Stimulated activated CD4-positive, alpha-beta T cell treated with anti-CD3 and anti-CD28 coated beads, TNF-alpha, amount 100 ng/mL, for 1 hour (primary cell): ENCODE measurements around the gene JHY.

ENCODE experiments used
- DNase-seq, 3 donors: peaks; one replicate each; pipeline ENCODE4 v3.0.0-alpha.2; 2020; ENCODE audit warnings: low read depth in 3 of 3, low spot score in 1 of 3

The JHY gene

DNA sequence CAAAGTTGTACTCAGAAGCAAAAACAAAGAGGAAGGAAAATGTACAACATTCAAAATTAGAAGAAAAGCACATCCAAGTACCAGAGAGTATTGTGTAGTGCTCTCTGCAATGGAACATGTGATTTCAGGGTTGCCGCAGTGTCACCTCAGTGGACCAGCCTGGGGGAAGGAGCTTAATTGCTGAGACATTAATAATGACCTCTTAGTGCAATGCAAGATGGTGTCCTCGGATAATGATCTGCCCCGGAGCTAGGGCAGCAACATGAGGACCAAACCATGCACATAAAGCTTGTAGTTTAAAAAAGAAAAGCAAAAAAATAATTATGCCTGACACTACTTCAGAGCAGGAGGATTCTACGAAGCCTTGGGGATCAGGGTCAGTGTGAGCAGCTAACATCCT, 11.3 kb upstream of the JHY start:
- no peak for DNase-seq

DNA sequence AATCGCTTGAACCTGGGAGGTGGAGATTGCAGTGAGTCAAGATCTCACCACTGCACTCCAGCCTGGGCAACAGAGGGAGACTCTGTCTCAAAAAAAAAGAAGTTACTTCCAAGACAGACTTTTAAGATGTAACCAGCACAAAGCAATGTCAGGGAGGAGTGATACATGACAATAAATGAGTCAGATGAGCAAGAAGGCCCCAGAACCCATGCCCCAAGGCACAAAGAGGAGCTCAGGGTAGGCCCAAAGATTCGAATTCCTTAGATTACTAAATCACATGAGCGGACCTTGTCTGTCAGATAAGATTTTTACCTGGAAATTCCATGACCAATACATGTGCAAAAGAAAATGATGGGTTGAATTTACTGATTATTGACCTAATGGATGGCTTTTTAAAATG, 10.5 kb upstream of the JHY start:
- no peak for DNase-seq

DNA sequence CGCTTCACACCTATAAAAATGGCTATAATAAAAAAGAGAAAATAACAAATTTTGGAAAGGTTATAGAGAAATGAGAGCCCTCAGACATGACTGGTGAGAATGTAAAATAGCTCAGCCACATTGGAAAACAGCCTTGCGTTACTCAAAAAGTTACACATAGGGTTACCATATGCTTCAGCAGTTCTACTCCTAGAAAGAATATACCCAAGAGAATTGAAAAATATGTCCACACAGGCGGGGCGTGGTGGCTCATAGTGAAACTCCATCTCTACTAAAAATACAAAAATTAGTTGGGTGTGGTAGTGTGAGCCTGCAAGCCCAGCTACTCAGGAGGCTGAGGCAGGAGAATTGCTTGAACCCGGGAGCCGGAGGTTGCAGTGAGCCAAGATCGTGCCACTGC, 7.6 kb upstream of the JHY start:
- DNase-seq, result no peak

DNA sequence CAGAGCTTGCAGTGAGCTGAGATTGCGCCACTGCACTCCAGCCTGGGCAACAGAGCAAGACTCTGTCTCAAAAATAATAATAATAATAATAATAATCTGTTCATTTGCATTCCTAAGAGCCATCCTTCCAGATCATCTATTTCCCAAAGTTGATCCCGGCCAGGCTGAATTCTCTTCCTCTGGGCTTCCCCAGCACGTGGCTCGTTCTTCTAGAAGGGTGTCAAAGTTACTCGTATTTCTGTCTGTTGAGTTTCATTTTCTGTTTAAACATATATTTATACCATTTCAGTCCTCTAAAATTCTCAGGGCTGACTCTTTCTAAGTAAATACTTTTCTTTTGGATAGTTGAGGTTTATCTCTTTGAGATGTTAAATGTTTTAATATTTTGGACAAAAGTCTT, 4.8 kb upstream of the JHY start:
- DNase-seq, result no peak

DNA sequence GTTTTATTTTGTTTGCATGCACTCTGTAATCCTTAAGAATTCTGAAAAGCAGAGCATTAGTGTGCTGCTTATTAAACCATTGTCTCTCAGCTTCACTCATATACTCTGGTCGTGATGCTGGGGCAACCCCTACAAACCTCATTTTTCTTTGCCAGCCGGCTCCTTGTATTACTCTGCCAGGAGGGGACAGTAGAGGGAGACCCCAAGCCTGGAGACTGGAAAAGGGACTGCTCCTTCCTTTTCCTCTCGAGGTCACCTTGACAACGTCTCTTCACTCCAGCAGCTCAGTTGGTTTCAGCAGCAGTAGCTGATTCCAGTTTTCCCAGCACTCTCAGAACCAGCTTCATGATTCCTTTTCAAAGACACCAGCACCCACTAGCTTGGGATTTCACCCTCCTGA, 2.8 kb upstream of the JHY start:
- DNase-seq, result no peak

DNA sequence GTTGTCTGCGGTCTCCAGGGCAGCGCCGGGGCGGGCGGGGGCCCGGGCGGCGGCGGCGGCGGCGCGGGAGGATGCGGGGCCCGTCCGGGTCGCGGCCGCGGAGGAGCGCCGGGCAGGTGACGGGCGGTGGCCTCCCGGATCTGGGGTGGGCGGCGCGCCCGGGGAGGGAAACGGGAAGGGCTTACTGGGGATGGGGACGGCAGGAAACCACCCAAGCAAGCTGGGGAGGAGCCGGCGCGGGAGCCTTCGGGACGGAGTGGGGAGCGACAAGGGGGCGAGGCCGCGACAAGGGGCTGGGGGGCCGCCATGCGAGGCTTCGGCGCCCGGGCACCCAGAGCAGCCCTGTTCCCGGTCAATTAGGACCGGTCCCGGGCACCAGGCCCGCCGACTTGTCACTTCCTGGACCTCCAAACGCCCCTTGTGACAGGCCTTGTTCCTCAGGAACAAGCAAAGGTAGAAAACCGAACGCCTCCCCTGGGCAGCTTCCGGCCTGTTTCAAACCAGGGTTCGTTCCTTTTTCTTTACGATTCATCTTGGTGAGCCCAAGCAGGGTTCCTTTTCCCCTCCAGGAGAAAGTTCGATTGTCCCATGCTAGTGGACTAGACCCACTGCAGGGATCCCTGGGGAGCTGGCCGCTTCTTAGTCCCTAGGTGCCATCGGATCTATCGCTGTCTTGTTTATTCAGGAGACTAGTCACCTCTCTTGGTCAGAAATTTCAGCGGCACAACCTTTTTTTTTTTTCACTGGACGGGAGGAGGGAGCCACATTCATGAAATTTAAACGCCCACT, 492 bp downstream of the JHY start:
- DNase-seq, result peak in 2 of 3 donors; percentile 3 to 25

DNA sequence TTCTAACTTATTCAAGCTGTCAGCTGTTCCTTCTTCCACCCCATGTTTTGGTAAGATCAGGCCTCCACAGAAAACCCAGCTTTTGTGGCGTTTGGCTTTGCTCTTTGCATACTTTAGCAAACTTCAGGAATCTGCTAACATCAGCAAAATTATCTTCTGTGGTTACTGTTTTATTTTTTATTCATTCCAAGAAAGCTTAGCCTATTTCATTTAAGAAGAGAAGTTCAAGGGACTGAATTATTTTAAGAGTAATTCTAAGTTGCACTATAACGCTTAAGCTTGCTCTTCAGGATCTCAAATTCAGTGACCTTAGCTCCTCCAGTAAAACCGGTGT, 1.1 kb downstream of the JHY start:
- DNase-seq, result no peak

DNA sequence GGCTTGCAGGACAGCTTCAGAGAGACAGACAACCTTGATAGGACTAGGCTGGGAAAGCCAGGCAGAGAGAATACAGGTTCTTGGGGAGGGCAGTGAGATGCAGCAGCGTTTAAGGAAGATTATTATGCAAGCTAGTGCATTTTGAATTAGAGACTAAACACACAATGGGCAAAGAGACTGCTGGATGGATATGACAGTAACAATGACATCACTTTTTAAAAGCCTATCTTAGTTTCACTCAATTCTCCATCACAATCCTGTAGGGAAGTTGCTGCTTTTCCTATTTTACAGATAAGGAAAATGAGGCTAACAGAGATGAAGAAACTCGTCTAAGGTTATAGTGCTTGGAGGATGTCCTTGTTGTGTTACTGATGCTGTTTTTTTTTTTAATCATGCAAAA, 5.6 kb downstream of the JHY start:
- no peak for DNase-seq

DNA sequence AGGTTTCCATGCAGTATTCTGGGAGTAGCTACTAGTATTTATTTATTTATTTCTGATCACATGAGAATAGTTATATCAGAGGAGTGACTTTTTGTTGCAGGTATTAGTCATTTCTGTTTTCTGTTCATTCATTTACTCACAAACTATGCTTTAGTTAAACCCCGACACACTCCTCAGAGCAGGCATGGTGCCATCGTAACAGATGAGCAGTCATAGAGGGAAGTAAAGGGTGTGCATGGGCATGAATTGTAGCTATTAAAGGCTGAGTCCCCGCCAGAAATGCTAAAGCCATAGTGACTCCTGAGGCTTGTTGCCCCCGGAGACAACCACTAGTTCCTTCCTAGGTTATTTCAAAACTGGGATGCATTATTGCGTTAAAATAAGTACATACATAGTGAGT, 10.6 kb downstream of the JHY start:
- DNase-seq, result no peak

DNA sequence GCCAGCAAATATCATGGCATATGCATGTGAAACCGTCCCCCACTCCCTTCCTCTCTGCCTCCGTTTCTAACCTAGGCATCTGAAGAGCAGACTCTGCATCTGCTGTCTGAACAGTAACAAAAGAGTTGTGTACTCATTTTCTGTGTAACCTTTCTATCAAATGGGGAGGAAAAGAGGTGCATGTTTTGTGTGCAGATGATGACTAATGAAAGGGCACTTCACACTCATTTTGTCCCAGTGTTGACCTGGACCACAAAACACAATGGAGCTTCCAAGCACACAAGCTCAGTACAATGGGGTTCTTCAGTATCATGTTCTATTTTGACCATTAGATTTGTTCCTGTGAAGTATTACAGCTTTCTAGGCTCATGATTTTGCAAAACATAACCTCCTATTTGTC, 13.0 kb downstream of the JHY start:
- no peak for DNase-seq

DNA sequence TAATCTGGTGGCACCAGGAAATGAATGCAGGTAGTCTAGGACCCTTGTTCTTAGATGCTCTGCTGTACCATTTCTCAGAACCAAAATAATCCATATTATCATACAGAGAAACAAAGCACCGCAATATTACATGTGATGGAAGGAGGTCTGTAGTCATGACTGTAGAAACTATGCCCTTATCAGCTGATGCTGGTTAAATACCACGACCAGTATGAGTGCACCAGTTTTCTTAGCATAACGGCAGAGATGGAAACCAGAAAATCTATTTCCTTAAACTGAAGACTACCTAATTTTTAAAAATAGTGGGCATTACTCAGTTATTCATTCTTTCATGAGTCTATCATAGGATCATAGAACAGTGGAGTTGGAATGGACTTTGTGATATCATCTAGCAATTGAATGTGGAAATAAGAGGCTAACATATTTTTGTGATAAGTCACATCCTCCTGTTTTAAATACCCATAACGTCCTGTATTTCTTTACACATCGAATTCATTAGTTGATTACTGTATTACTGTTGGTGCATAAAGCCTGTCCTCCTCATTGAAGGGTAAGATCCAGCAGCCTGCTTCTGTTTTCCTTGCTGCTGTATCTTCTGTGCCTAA, 15.1 kb downstream of the JHY start:
- DNase-seq, result no peak

DNA sequence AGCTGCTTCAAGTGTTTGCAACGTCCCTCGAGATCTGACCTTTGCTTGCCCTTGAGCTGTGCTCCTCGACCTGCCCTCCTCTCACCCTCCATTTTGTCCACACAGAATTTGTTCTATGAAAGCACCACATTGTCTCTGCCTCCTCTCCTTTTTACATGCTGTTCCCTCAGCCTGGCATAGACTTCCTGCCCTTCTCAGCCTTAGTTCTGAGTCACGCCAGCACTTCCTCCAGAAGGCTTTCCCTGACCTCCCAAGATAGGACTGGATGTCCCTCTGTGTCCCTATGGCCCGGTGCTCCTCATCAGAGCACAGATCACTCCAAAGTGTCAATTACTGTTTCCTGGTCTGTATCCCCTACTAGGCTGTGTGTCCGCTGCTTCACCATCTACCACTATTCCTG, 16.2 kb downstream of the JHY start:
- DNase-seq, result no peak

DNA sequence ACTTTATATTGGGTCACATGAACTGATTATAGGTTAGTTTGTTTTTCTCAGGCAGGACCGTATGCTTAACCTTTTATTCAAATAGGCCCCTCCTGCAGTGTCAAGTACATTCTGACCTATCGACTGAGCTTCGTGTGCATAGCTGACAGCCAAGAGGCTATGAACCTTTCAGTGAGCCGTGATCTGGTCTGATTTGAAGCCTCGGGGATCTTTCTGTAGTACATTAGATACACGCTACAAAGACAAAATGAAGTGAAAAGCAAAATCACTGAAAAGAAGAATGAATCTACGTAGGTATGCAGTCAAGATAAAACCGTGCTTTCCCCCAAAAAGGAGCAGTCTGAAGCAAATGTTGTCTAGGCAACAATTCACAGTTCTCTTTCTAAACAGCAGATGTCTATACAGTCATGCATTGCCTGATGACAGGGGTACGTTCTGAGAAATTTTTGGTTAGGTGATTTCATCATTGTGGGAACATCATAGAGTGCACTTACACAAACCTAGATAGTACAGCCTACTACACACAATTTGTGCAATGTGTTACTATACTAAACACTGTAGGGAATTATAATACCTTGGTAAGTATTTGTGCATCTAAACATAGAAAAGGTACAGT, 18.1 kb downstream of the JHY start:
- DNase-seq, result no peak

DNA sequence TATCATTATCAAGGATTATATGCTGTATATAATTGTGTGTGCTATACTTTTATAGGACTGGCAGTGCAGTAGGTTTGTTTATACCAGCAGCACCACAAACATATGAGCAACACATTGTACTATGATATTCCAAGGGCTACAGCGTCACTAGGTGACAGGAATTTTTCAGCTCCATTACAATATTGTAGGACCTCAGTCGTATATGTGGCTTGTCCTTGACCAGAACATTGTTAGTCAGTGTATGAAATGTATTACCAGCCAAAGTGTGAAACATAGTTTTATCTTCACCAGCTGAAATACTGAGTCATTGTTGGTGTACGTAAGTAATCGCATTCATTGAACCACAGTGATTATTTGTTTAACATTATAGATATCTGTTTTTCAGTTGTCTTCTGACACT, 20.4 kb downstream of the JHY start:
- DNase-seq, result no peak

DNA sequence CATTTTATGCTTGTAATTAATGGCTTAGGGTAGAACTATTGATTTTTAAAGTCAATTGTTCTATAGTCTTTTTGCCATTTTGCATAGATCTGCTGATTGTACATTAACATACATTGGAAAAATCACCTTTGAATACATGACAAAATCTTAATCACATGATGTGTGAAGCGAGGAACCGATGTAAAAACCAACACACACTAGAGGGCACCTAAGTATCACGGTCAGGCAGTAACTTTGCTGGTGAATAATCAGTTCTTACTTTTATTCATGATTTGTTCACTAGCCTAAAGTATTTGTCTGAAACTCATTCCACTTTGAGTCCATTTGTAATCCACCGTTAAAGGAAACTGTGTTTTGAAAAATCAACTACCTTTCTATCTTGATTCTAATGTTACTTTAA, 28.2 kb downstream of the JHY start:
- DNase-seq, result no peak

DNA sequence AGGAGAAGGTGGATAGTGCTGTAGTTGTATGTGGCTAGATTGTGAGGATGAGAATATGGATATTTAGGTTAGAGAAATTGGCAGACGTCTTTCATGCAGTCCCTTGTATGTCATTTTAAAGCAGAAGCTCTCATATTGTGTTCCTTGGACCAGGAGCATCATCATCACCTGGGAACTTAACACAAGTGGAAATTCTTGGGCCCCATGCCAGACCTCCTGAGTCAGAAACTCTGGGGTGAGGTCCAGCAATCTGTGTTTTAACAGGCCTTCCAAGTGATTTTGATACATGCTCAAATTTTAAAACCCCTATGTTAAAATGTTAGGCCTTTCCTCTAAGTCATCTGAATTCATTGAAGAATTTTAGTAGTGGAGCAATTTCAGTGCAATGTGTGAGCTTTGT, 34.8 kb downstream of the JHY start:
- DNase-seq, result no peak

DNA sequence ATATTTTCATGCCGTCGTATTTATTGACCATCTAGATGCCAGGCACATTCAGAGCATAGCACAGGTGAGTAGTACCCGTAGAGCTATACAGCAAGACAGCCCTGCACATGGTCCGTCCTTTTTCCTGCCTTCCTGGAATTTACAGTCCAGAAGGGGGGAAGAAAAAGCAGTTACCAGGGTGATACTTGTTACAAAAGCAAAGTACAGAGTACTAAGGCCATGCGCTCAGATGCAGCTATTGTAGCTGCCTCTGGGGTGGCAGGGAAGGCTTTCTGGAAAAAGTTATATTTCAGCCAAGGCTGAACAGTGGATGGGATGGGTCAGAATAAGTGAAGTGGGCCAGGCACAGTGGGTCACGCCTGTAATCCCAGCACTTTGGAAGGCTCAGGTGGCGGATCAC, 36.2 kb downstream of the JHY start:
- no peak for DNase-seq

DNA sequence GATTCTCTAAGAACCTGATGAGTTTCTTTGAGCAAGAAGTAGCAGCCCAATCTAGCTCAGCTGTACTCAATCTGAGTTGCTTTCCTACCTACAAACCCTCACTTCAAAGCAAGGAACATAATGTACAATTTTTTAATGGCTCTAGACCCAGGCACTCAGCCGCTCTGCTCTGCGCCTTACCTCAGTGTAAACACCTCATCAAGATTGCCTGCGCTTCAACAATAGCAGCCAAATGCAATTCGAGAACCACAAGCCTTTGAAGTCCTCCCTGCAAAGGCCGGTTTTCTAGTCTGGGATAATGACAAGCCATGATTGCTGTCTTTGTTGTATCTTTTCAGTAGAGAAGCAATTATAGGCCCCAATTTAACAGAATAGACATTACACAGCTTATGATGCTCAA, 38.0 kb downstream of the JHY start:
- DNase-seq, result no peak

DNA sequence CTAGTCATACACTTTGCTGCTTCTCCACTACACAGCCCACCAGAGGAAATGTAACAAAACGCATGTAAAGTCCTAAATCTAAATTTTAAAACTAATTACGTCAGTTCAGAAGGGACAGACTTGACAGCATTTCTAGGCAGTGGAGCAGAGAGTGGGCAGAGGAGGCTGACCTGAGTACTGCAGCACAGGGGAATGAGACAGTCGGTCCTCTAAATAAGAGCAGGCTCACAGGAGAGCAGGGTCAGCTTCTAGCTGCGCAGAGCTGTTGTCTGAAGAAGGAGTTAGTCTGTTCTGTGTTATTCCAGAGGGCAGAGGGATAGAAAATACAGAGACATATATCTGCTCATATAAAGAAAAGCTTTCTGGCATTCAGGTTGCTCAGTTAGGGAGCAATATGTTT, 40.3 kb downstream of the JHY start:
- no peak for DNase-seq

DNA sequence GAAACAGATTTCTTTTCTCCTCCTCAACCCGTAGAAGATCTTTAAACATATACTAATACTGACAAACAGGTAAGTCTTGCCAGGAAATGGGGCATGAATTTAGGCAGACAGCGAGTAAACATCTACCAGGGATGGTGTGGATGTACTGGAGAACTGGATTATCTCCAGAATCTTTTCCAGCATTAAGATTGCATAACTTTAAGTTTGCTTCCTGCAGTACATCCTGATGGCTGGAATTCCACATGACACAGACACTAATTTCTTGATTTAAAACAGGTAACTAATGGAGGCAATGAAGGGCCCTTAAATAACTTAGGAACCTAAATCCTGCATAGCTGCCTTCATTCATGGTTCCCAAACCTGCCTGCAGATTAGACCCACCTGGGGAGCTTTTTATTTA, 40.7 kb downstream of the JHY start:
- no peak for DNase-seq

DNA sequence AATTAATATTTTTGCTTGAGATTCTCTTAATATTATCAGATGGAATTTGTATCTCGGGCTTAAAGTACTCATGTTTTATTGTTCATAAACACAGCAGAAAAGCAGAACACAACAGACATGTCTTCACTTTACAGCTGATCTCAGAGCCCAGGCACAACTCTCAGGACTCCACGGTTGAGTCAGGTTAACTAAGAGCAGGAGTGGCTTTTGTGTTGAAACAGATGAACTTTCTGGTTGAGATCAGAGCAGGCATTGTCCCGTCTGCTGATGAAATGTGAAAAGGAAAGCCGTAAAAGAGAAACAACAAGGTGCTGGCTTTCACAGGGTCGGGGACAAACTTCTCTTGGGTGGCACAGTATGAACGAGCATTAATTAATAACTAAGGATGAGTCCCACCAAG, 49.0 kb downstream of the JHY start:
- no peak for DNase-seq

DNA sequence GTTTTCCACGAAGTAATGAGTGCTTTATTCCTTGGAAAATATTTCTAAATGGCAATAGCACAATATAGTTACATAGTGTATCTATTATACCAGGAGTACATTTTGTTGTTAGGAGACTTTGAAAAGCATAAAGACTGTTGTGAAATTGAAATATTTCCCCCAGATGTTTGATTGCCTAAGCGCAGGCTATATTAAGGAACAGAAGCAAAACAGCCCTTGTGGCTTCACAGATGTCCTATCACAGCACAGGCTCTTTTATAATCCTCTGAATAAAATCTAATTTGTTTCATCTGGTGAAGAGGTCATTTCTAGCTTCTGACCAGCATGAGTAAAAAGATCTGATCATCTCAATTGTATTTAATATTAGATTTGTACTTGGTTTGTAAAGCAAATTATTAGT, 50.9 kb downstream of the JHY start:
- no peak for DNase-seq

DNA sequence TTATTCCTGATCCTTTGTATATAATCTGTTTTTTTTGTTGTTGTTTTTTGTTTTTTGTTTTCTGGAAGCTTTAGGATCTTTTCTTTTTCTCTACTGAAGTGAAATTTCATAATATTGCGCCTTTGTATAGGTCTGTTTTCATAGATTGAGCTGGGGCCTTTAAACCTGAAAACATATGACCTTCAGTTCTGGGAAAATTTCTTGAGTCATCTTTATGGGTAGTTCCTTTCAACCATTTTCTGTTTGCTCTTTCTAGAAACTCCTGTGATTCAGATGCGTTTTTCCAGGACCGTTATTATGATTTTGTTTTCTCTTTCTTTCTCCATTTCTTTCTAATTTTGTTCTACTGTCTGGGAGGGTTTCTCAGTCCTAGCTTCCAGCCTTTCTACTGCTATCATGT, 55.4 kb downstream of the JHY start:
- no peak for DNase-seq
